Kidney (tissue), 14 donors: ENCODE data around the gene LENG1. TPM values are rescaled to one million over a fixed set of nuclear protein-coding genes. Genes with fewer than 3 reads are reported as not detected.

Experiments
- DNase-seq, 5 donors: peaks; one replicate each; pipeline ENCODE4 v3.0.0-alpha.2; 2013 to 2020
- FAIRE-seq: peaks from 2 replicates; lab custom pipeline; 2012; peaks lifted over from hg19 to GRCh38; lab: Jason Lieb, UNC
- H3K27ac ChIP-seq, 2 donors: one replicate each; pipeline ENCODE4 v1.7.0; 2013; ENCODE audit warnings: low read depth in 2 of 2, low read length in 2 of 2, inconsistent platforms in 1 of 2
- H3K27me3 ChIP-seq: one replicate; pipeline ENCODE4 v1.7.1; 2013; ENCODE audit warnings: low read length, inconsistent platforms; ENCODE audit not compliant: control insufficient read depth, insufficient read depth
- H3K36me3 ChIP-seq, 3 donors: one replicate each; pipeline versions ENCODE4 v1.7.0 to v1.7.1; 2013; ENCODE audit warnings: low read length in 3 of 3, control low read depth in 1 of 3, inconsistent platforms in 1 of 3; ENCODE audit not compliant: insufficient read depth in 3 of 3, control insufficient read depth in 2 of 3
- H3K4me1 ChIP-seq, 3 donors: one replicate each; pipeline versions ENCODE4 v1.7.0 to v1.7.1; 2013; ENCODE audit warnings: low read length in 3 of 3, inconsistent platforms in 1 of 3, low read depth in 1 of 3; ENCODE audit not compliant: control insufficient read depth in 2 of 3, insufficient read depth in 2 of 3
- H3K4me3 ChIP-seq, 3 donors: one replicate each; pipeline versions ENCODE4 v1.7.0 to v1.8.1; 2013; ENCODE audit warnings: low read length in 3 of 3, control low read depth in 1 of 3, inconsistent platforms in 1 of 3
- H3K9ac ChIP-seq, 3 donors: one replicate each; pipeline versions ENCODE4 v1.7.0 to v1.7.1; 2013; ENCODE audit warnings: low read length in 3 of 3, control low read depth in 1 of 3, inconsistent platforms in 1 of 3
- H3K9me3 ChIP-seq, 3 donors: one replicate each; pipeline versions ENCODE4 v1.7.0 to v1.7.1; 2013; ENCODE audit warnings: low read length in 3 of 3, control low read depth in 1 of 3, inconsistent platforms in 1 of 3; ENCODE audit not compliant: control insufficient read depth in 2 of 3, insufficient read depth in 1 of 3
- CTCF ChIP-seq: IDR thresholded peaks from 3 replicates; pipeline ENCODE4 v1.5.1; 2012; ENCODE audit warnings: mild to moderate bottlenecking, moderate library complexity, borderline replicate concordance; ENCODE audit not compliant: insufficient read depth; ENCODE audit errors: extremely low read depth
- intact Hi-C: fragments of 100-400 bp; cut with DNase I; formaldehyde crosslinking; loops from one replicate; pipeline ENCODE4 v1.11.1; 2022
- polyA plus RNA-seq: library from polyadenylated mRNA; stranded (reverse); fragments of 350-450 nt; fragmentation: Illumina TruSeq; extraction: RNeasy Lipid Tissue Mini Kit (QIAGEN cat#74804); gene quantifications from one replicate; pipeline ENCODE4 v1.2.3, GENCODE V29; 2014; ENCODE audit warnings: low read depth, low replicate concordance; ENCODE audit not compliant: insufficient read depth
- total RNA-seq: library from RNA; stranded (reverse); fragmentation: NEBNext Ultra II Directional; extraction: Animal tissue kit (Norgen Biotek cat#: 25700); gene quantifications from one replicate; pipeline ENCODE4 v1.2.1, GENCODE V29; 2021
- donor health status: control.
- donor health status: control.
- donor health status: control.
- donor health status: control.
- donor health status: control.
- donor health status: DM: yes; HTN: yes; CAD: no.
- donor health status: Normal renal cell carcinoma (clear cell type).

The LENG1 gene
- total and polyA plus RNA-seq, 2 donors from 2014 or later, result 8.0 to 12.2 TPM

GRCh38 chr19:54105796-54106195 lies 53.7 kb downstream of the LENG1 start:
- Histone ChIP-seq H3K9ac (no peak overlapping the region), H3K4me1 (peaks cover 0 to 5% (median 0%) of the 10 kb centered on the region in 3 donors), H3K27me3 (no peaks in the 10 kb centered on the region), H3K9me3 (no peaks in the 10 kb centered on the region), H3K36me3 (peaks cover 0 to 12% (median 10%) of the 10 kb centered on the region in 3 donors), H3K4me3 (no peak overlapping the region), H3K27ac (no peak overlapping the region)
- FAIRE-seq (no peak), DNase-seq (peak in 1 of 5 donors; percentile 55)
- TF ChIP-seq CTCF, result no peak
- intact Hi-C loops, result no loop called here

Other genes with a start within 250 kb of the LENG1 start
- 0.03 TPM for gene CACNG8, start 196.8 kb downstream of the LENG1 start, total RNA-seq
- gene CACNG8, start 196.8 kb downstream of the LENG1 start, polyA plus RNA-seq, result not detected
- not detected for gene CACNG6, start 168.1 kb downstream of the LENG1 start, total RNA-seq
- not detected for gene CACNG6, start 168.1 kb downstream of the LENG1 start, polyA plus RNA-seq
- gene VSTM1, start 95.8 kb downstream of the LENG1 start, total RNA-seq, result 0.35 TPM
- 1.0 TPM for gene VSTM1, start 95.8 kb downstream of the LENG1 start, polyA plus RNA-seq
- gene TARM1, start 78.4 kb downstream of the LENG1 start, total RNA-seq, result not detected
- not detected for gene TARM1, start 78.4 kb downstream of the LENG1 start, polyA plus RNA-seq
- gene OSCAR, start 58.9 kb downstream of the LENG1 start, total RNA-seq, result 5.1 TPM
- 0.77 TPM for gene OSCAR, start 58.9 kb downstream of the LENG1 start, polyA plus RNA-seq
- 132 TPM for gene NDUFA3, start 56.9 kb downstream of the LENG1 start, total RNA-seq
- 1,006 TPM for gene NDUFA3, start 56.9 kb downstream of the LENG1 start, polyA plus RNA-seq
- 19.2 TPM for gene TFPT, start 44.1 kb downstream of the LENG1 start, total RNA-seq
- 31.6 TPM for gene TFPT, start 44.1 kb downstream of the LENG1 start, polyA plus RNA-seq
- 57.2 TPM for gene PRPF31, start 44.0 kb downstream of the LENG1 start, total RNA-seq
- gene PRPF31, start 44.0 kb downstream of the LENG1 start, polyA plus RNA-seq, result 55.9 TPM
- gene CNOT3, start 22.0 kb downstream of the LENG1 start, total RNA-seq, result 38.1 TPM
- gene CNOT3, start 22.0 kb downstream of the LENG1 start, polyA plus RNA-seq, result 30.8 TPM
- 98.9 TPM for gene TMC4, start 13.4 kb upstream of the LENG1 start, total RNA-seq
- 64.6 TPM for gene TMC4, start 13.4 kb upstream of the LENG1 start, polyA plus RNA-seq
- 64.4 TPM for gene MBOAT7, start 29.9 kb upstream of the LENG1 start, total RNA-seq
- gene MBOAT7, start 29.9 kb upstream of the LENG1 start, polyA plus RNA-seq, result 41.6 TPM
- 33.8 TPM for gene TSEN34, start 31.6 kb upstream of the LENG1 start, total RNA-seq
- gene TSEN34, start 31.6 kb upstream of the LENG1 start, polyA plus RNA-seq, result 51.0 TPM
- gene RPS9, start 41.1 kb upstream of the LENG1 start, total RNA-seq, result 1,209 TPM
- 2,020 TPM for gene RPS9, start 41.1 kb upstream of the LENG1 start, polyA plus RNA-seq
- gene LILRB3, start 63.3 kb upstream of the LENG1 start, total RNA-seq, result 10.0 TPM
- gene LILRB3, start 63.3 kb upstream of the LENG1 start, polyA plus RNA-seq, result 1.4 TPM
- 2.9 TPM for gene LILRA6, start 83.1 kb upstream of the LENG1 start, total RNA-seq
- not detected for gene LILRA6, start 83.1 kb upstream of the LENG1 start, polyA plus RNA-seq
- 5.9 TPM for gene LILRB5, start 97.6 kb upstream of the LENG1 start, total RNA-seq
- gene LILRB5, start 97.6 kb upstream of the LENG1 start, polyA plus RNA-seq, result 1.1 TPM
- 11.5 TPM for gene LILRB2, start 121.4 kb upstream of the LENG1 start, total RNA-seq
- 1.9 TPM for gene LILRB2, start 121.4 kb upstream of the LENG1 start, polyA plus RNA-seq
- 5.9 TPM for gene LILRA5, start 153.4 kb upstream of the LENG1 start, total RNA-seq
- gene LILRA5, start 153.4 kb upstream of the LENG1 start, polyA plus RNA-seq, result 1.4 TPM
- 0.69 TPM for gene LILRA4, start 179.4 kb upstream of the LENG1 start, total RNA-seq
- not detected for gene LILRA4, start 179.4 kb upstream of the LENG1 start, polyA plus RNA-seq
- 41.9 TPM for gene LAIR1, start 205.2 kb upstream of the LENG1 start, total RNA-seq
- 4.1 TPM for gene LAIR1, start 205.2 kb upstream of the LENG1 start, polyA plus RNA-seq